GM21526 (cell line): ENCODE results near the gene UBE2U.

Experiments used
- ATAC-seq: cut with Tn5 transposase; IDR thresholded peaks from one replicate; pipeline ENCODE4 v1.9.1; 2021; ENCODE audit warnings: moderate library complexity; ENCODE audit not compliant: unreplicated experiment, low FRiP score

The UBE2U gene

DNA sequence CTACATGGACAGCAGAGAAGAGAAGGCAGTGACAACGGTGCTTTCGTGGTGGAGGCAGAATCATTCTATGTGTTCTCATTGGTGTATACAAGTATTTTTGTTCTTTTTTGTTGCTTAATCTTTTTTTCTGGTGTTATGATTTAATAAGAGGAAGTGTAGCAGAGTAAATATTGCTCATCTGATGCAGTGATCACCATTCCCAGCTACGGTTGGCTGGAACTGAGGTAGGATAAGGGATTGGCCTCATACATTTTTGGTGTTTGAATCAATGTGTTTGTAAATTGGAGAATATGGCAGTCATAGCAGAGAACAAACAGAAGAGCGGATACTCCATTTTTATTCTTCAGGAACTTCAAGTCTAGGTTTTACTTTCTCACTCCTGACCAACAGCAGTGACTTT, 76.6 kb downstream of the UBE2U start:
- no peak for ATAC-seq

DNA sequence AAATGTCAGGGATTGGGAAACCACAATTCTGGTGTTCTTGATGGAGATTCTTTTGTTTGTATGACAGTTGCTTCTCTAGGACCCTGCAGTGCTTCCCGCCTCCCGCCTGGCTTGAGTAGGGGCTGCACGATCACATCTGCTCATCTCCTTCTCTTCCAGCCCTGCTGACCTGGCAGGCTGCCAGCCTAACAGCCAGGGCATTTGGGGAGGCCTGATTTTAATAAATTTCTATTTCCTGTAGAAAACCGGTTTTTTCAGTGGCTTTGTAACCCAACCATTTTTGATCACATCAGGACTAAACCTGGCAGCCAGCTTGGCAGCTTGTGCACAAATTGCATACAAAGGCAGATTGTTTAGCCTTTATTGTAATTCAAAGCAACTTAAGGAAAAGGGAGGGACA, 78.9 kb downstream of the UBE2U start:
- no peak for ATAC-seq

DNA sequence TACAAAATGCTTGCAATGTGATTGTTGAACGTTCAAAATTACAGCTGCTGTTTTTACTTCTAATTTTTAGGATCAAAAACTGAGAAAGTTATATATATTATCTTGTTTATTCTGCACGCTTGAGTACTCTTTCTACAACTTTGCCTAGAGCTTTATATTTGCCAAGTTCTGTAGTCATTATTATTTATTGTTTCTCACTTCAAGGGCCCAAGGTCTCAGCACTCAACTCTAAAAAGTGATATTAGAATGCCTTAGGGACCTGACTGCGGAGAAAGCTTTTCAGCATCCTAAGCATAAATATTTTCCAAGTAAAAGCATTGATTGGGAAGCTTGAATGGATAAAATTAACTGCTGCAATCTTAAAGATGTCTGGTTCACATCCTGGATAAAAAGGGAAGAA, 83.6 kb downstream of the UBE2U start:
- no peak for ATAC-seq

DNA sequence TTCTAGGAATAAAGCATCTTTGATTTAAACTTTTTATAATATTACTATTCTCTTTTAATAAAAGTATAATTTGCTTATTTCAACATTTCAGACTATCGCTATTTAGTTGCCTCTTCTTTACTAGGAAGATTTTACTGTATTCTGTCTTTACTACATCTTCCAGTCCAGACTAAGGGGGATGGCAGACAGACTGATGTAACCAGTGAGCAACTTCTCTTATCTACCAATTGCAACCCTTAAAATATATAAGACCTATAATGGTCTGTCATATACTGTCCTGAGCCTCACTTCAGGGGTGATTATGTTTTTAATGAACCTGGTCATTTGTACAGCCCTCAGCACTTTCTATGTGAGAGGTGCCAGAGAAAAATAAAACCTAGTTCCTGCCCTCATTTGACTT, 87.0 kb downstream of the UBE2U start:
- no peak for ATAC-seq

DNA sequence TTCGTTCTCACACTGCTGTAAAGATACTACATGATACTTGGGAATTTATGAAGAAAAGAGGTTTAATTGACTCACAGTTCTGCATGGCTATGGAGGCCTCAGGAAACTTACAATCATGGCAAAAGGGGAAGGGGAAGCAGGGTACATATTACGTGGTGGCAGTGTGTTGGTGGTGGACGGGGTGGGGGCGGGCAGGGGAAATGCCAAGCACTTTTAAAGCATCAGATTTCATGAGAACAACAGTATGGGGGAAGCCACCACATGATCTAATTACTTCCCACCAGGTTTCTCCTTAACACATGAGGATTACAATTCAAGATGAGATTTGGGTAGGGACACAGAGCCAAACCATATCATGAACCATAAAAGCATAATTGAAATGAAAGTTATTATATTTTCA, 88.5 kb downstream of the UBE2U start:
- ATAC-seq: no peak

DNA sequence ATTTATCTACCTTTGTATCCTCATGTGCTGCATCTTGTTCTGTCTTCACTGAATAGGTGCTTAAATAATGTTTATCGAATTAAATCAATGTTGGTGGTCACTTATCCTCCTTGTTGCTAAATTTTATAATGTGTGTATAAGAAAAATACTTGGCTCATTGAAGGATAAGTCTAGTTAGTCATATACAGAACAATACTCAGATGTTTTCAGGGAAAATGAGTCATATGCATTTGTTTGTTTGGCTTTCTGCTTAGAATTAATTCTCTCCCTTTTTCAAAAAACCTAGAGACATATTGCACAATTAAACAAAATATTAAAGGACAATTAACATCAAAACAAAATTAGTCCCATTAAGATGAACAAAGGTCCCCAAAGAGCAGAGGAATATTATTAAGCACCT, 89.0 kb downstream of the UBE2U start:
- no peak for ATAC-seq

DNA sequence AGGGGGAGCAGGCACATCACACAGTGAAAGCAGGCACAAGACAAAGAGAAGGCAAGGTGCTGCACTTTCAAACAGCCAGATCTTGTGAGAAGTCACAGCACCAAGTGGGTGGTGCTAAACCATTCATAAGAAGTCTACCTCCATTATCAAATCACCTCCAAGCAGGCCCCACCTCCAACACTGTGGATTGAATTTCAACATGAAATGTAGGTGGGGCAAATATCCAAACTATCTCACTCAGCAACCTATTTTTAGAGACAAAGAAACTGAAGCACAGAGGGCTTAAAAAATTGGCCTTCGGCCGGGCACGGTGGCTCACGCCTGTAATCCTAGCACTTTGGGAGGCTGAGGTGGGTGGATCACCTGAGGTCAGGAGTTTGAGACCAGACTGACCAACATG, 90.4 kb downstream of the UBE2U start:
- no peak for ATAC-seq

DNA sequence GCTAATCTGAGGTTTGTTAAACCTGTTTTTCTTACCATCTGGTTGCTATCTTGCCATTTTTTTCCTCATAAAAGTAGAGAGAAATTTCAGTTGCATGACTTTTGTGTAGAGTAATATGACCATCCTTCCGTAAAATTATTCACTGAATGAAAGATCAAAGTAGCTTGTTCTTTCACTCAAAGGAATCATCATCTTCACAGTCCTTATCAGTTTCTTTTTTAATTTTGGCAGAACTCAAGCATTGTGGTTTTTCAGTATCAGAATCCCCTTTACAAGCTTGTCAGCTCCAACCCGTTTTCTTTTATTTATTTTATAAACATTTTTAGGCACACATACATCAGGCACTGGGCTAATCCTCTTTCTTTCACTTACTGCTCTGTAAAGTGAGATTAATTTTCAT, 91.7 kb downstream of the UBE2U start:
- no peak for ATAC-seq

DNA sequence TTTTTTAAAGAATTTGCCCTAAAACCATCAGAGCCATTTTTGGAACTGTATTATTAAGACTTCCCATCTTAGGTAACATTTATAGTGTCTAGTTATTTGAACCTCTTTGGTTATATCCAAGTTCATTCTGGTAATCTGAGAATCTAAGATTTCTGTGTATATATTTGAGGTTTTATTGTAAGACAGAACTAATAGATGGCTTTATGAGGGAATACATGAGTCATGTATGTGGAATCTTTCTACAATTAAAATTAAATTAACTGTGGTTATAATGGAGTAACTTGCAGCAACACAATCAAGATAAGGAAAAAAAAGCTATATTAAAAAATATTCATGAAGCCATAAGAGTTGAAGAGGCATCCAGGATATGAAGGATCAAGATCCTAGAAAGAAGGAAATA, 92.1 kb downstream of the UBE2U start:
- ATAC-seq: no peak

DNA sequence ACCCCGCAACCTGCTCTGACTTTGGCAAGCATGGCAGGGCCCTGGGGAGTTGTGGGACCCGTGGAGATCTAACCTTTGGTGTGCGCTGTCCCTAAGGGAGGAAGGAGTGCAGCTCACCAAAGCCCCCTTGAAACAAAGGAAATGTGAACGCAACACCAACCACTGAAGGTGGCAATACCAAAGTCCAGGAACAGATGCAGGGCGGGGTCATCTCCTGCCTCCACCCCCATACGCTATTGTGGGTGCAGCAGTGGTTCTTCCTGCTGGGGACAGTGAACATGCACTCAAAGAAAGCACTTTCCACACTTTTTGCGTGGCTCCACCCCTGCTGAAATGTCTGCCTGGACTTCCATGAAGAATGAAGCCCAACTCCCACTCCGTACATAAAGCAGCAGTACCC, 93.0 kb downstream of the UBE2U start:
- ATAC-seq: no peak

DNA sequence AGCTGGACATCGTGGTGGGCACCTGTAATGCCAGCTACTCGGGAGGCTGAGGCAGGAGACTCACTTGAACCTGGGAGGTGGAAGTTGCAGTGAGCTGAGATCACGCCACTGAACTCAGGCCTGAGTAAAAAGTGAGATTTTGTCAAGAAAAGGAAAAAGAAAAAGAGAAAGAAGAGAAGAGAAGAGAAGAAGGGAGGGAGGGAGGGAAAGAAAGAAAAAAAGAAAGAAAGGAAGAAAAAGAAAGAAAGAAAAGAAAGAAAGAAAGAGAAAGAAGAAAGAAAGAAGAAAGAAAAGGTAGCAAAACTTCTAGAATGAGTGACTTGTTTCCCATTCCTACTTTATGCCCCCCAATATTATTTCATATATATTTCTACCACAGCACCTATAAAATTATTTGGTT, 98.8 kb downstream of the UBE2U start:
- no peak for ATAC-seq

DNA sequence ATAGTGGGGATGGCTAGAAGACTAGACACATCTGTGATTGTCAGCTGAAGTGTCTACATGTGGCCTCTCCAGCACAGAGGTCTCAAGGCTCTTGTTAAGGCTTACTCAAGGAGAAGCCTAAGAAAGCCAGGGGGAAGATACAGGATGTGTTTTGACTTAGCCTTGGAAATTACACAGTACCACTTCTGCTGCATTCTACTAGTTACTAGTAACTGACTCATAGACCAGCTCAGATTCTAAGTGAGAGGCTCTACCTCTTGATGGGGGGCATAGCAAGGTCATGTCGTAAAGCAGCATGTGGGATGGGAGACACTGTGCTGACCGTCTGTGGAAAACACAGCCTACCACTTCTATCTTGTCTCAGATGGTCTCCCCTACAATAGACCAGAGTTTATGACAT, 99.5 kb downstream of the UBE2U start:
- ATAC-seq: no peak

DNA sequence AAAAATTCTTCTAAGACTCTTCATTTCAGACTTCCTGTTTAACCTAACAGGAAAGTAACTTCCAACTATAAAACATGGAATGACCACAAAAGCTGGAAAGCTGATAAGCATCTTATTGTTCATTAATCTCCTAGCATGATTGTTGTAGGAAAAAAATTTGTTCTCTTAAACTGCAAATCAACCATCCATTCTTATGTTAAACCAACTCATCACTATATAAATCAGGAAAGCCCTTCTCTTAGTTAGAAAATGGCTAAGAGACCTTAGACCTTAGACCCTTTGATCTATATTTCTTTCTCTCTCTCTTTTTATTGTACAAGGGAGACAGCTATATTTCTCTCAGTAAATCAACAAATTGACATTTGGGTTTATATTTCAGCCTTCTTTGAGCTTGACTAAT, 101.4 kb downstream of the UBE2U start:
- ATAC-seq: no peak

DNA sequence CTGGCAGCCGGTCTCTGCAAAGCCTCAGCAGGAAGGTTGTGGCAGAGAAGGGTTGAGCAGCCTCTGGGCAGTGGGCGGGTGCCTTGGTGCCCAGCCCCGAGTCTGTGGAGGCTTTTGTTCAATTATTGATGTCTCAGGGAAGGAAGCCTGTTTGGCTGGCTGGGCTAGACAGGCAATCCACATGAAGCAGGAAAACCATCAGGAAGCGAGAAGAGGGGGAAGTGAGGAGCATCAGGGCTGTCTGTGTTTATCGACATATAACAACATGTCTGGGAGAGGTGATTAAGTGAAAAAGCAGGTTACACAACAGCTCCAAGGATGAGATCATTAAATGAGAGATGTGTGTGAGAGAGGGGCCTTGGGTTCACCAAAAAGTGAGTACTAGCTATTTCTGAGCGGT, 105.4 kb downstream of the UBE2U start:
- ATAC-seq: no peak

DNA sequence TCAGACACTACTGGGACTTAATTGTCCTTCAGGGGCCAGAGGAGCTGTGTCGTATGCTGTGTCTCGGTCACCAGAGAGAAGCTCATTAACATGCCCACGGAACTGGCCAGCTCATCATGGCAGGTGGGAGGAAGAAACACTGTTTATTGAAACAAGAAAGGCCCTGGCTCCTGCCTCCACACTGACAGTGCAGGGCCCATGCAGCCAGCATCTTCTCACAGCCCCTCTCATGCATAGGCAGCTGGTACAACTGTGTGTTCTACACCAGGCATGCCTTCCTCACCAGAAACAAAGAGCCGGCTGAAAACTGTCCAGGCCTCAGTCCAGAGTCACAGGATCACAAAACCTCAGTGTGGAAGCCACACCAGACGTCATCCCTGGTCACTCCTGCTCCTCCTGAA, 106.0 kb downstream of the UBE2U start:
- no peak for ATAC-seq

DNA sequence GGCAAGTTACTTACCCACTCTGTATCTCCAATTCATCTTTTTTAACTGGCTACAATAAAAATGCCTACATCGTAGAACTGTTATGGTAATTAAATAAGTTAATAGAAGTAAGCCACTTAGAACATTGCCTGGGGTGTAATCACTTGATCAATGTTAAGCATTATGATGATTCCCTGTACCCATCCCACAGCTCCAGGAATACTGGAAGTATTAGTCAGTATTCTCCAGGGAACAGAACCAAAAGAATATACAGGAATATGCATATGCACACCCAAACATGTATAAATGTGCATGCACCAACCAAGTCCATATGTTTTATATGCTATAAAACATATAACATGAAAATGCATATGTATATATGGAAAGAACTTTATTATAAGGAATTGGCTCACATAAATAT, 107.3 kb downstream of the UBE2U start:
- no peak for ATAC-seq

DNA sequence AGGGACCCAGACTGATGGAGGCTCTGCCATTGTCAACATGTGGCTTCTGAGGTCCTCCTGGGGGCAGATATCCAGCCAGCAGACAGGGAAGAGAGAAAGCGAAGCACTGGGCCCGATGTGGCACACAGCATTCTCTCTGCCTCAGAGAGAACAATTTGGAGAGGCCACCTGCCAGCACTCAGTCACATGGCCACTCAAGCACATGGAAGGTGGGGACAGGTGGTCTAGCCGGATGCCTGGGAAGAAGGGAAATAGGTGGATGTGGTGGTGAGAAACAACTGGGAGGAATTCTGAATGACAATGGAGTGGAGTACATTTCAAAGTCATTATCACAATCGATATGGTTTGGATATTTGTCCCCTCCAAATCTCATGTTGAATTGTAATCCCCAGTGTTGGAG, 109.0 kb downstream of the UBE2U start:
- no peak for ATAC-seq

DNA sequence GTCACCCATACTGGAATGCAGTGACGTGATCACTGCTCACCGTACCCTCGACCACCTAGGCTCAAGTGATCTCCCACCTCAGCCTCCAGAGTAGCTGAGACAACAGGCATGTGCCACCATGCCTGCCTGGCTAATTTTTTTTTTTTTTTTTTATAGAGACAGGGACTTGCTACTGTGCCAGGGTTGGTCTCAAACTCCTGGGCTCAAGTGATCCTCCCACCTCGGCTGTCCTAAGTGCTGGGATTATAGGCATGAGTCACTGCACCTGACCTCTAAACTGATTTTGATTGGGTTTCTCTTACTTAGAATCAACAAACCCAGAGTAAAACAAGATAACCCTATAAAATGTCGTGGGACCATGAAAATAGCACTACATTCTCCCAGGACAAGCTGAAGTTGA, 112.0 kb downstream of the UBE2U start:
- no peak for ATAC-seq
